ENCODE results near the gene INSM1. TPM values are rescaled to one million over a fixed set of nuclear protein-coding genes. Genes with fewer than 3 reads are reported as not detected.

INSM1 gene
- total RNA-seq (2021) (not detected in 2 replicates), Bru-seq, nascent RNA (percentile 16 among the genes with signal in this experiment), BruChase-seq, experiment 1, labeled RNA remaining after a 2-hour chase (not detected), BruChase-seq, experiment 2, labeled RNA remaining after a 6-hour chase (percentile 21 among the genes with signal in this experiment)
- long read RNA-seq, result 0 reads

GRCh38 chr20:20367575-20368417 lies at the start of gene INSM1:
INSM1 (plus strand) TSS chr20:20368104; CDS start chr20:20368268, 164 bp downstream.
- Histone ChIP-seq H3K4me1 (ENCODE audit: insufficient read depth, low read length, poor library complexity, severe bottlenecking) (peaks cover 16% of the 10 kb centered on the region), H3K4me3 (ENCODE audit: low read depth, low read length, poor library complexity, severe bottlenecking) (peak within 1 kb of the TSS; percentile 31), H3K27ac (ENCODE audit: low read depth, low read length, poor library complexity, severe bottlenecking) (no peak within 1 kb of the TSS), H3K27me3 (replicated peaks; ENCODE audit: insufficient read depth, low read depth, low read length, poor library complexity) (peaks cover 95% of the 10 kb centered on the region), H3K36me3 (ENCODE audit: insufficient read depth, low read length, poor library complexity, severe bottlenecking) (no peaks in the 10 kb centered on the region), H3K9me3 (ENCODE audit: low read depth, low read length, poor library complexity, severe bottlenecking) (no peaks in the 10 kb centered on the region)
- BruUV-seq (replicated peaks), result no TSS peak
- POLR2A ChIA-PET (ENCODE audit: low non-redundant PET), result no interaction called here
- intact Hi-C loops (cut with micrococcal nuclease; ENCODE audit: unreplicated experiment), result no loop called here
- CTCF ChIA-PET, result no interaction called here
- DNase-seq (ENCODE audit: low spot score), result peak; percentile 44
- no peak for TF ChIP-seq CTCF (conservative IDR thresholded peaks at IDR 0.05; ENCODE audit: low read depth, low read length)
- TF ChIP-seq EZH2 (IDR thresholded peaks at IDR 0.05; ENCODE audit: borderline replicate concordance, low read depth, low read length, poor library complexity, severe bottlenecking), result no peak

GRCh38 chr20:20318365-20319161 lies 49.3 kb upstream of the INSM1 start:
- Histone ChIP-seq H3K4me3 (ENCODE audit: low read depth, low read length, poor library complexity, severe bottlenecking) (no peak overlapping the region), H3K27me3 (replicated peaks; ENCODE audit: insufficient read depth, low read depth, low read length, poor library complexity) (no peaks in the 10 kb centered on the region), H3K27ac (ENCODE audit: low read depth, low read length, poor library complexity, severe bottlenecking) (no peak overlapping the region), H3K9me3 (ENCODE audit: low read depth, low read length, poor library complexity, severe bottlenecking) (no peaks in the 10 kb centered on the region), H3K36me3 (ENCODE audit: insufficient read depth, low read length, poor library complexity, severe bottlenecking) (no peaks in the 10 kb centered on the region), H3K4me1 (ENCODE audit: insufficient read depth, low read length, poor library complexity, severe bottlenecking) (no peaks in the 10 kb centered on the region)
- intact Hi-C loops (cut with micrococcal nuclease; ENCODE audit: unreplicated experiment), result no loop called here
- no peak for TF ChIP-seq EZH2 (IDR thresholded peaks at IDR 0.05; ENCODE audit: borderline replicate concordance, low read depth, low read length, poor library complexity, severe bottlenecking)
- TF ChIP-seq CTCF (conservative IDR thresholded peaks at IDR 0.05; ENCODE audit: low read depth, low read length), result no peak
- BruUV-seq (replicated peaks), result no TSS peak
- CTCF ChIA-PET, result no interaction called here
- POLR2A ChIA-PET (ENCODE audit: low non-redundant PET), result no interaction called here
- no peak for DNase-seq (ENCODE audit: low spot score)

- CTCF ChIA-PET, result no interaction called here
- intact Hi-C loops (cut with micrococcal nuclease; ENCODE audit: unreplicated experiment), result no loop called here
- H3K9me3 ChIP-seq (ENCODE audit: low read depth, low read length, poor library complexity, severe bottlenecking), result no peaks in the 10 kb centered on the region
- DNase-seq (ENCODE audit: low spot score), result no peak
- no peak overlapping the region for H3K27ac ChIP-seq (ENCODE audit: low read depth, low read length, poor library complexity, severe bottlenecking)
- H3K4me1 ChIP-seq (ENCODE audit: insufficient read depth, low read length, poor library complexity, severe bottlenecking), result no peaks in the 10 kb centered on the region
- BruUV-seq (replicated peaks), result no TSS peak
- no peaks in the 10 kb centered on the region for H3K36me3 ChIP-seq (ENCODE audit: insufficient read depth, low read length, poor library complexity, severe bottlenecking)
- H3K4me3 ChIP-seq (ENCODE audit: low read depth, low read length, poor library complexity, severe bottlenecking), result no peak overlapping the region
- no peak for TF ChIP-seq CTCF (conservative IDR thresholded peaks at IDR 0.05; ENCODE audit: low read depth, low read length)
- TF ChIP-seq EZH2 (IDR thresholded peaks at IDR 0.05; ENCODE audit: borderline replicate concordance, low read depth, low read length, poor library complexity, severe bottlenecking), result no peak
- peaks cover 14% of the 10 kb centered on the region for H3K27me3 ChIP-seq (replicated peaks; ENCODE audit: insufficient read depth, low read depth, low read length, poor library complexity)
- POLR2A ChIA-PET (ENCODE audit: low non-redundant PET), result no interaction called here
Measured at GRCh38 chr20:20321134-20321533, 46.8 kb upstream of the INSM1 start.
